ENCODE results near the gene FTSJ3.
"Not testable (repeated sequence)": the region's sequence is repeated elsewhere in the genome, so short reads cannot be mapped to it uniquely, and the experiment has no call there.

Gene FTSJ3

GRCh38 chr17:63800783-63801182 is 26.7 kb downstream of the FTSJ3 start:
- Histone ChIP-seq H3K4me1 (ENCODE audit: control insufficient read depth, insufficient read depth, low read length) (peaks cover 6% of the 10 kb centered on the region), H3K9ac (ENCODE audit: low read length) (no peak overlapping the region), H3K4me3 (ENCODE audit: low read length) (no peak overlapping the region), H3K27me3 (replicated peaks; ENCODE audit: control insufficient read depth, insufficient read depth, low read length) (no peaks in the 10 kb centered on the region), H3K9me3 (ENCODE audit: control insufficient read depth, low read length) (no peaks in the 10 kb centered on the region), H3K36me3 (ENCODE audit: control insufficient read depth, insufficient read depth, low read length, severe bottlenecking) (peaks cover 98% of the 10 kb centered on the region)
- no peak for DNase-seq (ENCODE audit: low read depth)

DNA sequence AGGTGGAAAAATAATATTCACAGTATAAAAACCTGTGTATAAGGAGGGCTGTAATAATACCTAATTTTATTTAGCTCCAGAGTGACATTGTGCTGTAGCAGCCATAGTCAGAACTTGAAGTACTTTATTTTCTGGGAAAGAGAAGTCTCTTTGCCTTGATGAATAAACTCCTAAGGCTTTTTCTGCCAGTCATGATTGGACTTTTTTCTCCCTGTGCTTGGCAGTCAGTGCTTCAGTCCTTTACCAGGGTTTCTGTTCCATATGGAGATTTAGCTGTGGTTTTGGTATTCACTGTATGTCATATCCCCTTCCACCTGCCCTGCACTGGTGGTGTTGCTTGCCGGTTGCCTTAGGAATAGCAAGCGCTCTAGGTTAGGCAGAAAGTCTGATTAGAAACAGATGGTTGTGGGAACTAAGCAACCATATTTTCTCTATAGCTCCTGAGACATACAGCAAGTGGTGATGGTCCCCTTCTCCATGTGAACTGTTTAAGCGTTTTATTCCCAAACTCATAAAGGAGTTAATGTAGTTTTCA is 28.8 kb downstream of the FTSJ3 start:
- no peaks in the 10 kb centered on the region for H3K9me3 ChIP-seq (ENCODE audit: control insufficient read depth, low read length)
- H3K36me3 ChIP-seq (ENCODE audit: control insufficient read depth, insufficient read depth, low read length, severe bottlenecking): peaks cover 98% of the 10 kb centered on the region

GRCh38 chr17:63796375-63796774 is 31.1 kb downstream of the FTSJ3 start:
- not testable (repeated sequence) for DNase-seq (ENCODE audit: low read depth); H3K27me3 ChIP-seq (replicated peaks; ENCODE audit: control insufficient read depth, insufficient read depth, low read length); H3K9me3 ChIP-seq (ENCODE audit: control insufficient read depth, low read length); H3K9ac ChIP-seq (ENCODE audit: low read length); H3K4me1 ChIP-seq (ENCODE audit: control insufficient read depth, insufficient read depth, low read length); H3K4me3 ChIP-seq (ENCODE audit: low read length)
- peaks cover 100% of the 10 kb centered on the region for H3K36me3 ChIP-seq (ENCODE audit: control insufficient read depth, insufficient read depth, low read length, severe bottlenecking)

More for the DNA sequence above, 28.8 kb downstream of the FTSJ3 start:
- no peak overlapping the region for H3K4me3 ChIP-seq (ENCODE audit: low read length)
- no peaks in the 10 kb centered on the region for H3K27me3 ChIP-seq (replicated peaks; ENCODE audit: control insufficient read depth, insufficient read depth, low read length)
- peak; percentile 18 for DNase-seq (ENCODE audit: low read depth)
- no peak overlapping the region for H3K9ac ChIP-seq (ENCODE audit: low read length)
- no peaks in the 10 kb centered on the region for H3K4me1 ChIP-seq (ENCODE audit: control insufficient read depth, insufficient read depth, low read length)

DNA sequence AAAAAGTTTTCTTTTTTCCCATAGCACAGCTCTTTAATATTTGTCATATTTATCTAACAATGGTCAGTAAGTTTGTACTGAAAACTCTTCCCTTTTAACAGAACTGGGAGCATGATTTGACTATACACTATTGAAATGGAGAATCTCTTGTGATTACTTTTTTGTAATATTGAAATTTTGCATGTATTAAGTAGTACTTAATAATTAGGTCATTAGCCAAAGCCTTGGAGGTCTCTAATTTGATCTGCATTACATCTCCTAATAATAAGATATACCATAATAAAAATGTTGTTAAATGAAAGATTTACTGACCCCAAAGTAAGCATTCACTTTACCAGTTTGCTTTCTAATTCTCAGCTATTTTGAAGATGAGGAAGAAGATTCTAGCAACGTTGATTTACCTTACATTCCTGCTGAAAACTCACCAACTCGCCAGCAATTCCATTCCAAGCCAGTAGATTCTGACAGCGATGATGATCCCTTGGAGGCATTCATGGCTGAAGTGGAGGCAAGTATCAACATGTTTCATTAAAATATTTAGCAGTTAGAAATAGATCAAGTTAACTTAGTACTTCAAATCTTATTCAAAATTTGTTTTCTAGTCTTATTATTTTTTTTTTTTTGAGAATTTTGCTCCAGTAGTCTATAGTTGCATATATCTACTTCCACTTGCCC is 35.3 kb downstream of the FTSJ3 start:
- Histone ChIP-seq H3K4me1 (ENCODE audit: control insufficient read depth, insufficient read depth, low read length) (no peaks in the 10 kb centered on the region), H3K9me3 (ENCODE audit: control insufficient read depth, low read length) (no peaks in the 10 kb centered on the region), H3K27me3 (replicated peaks; ENCODE audit: control insufficient read depth, insufficient read depth, low read length) (no peaks in the 10 kb centered on the region), H3K4me3 (ENCODE audit: low read length) (no peak overlapping the region), H3K9ac (ENCODE audit: low read length) (no peak overlapping the region), H3K36me3 (ENCODE audit: control insufficient read depth, insufficient read depth, low read length, severe bottlenecking) (peaks cover 97% of the 10 kb centered on the region)
- no peak for DNase-seq (ENCODE audit: low read depth)

DNA sequence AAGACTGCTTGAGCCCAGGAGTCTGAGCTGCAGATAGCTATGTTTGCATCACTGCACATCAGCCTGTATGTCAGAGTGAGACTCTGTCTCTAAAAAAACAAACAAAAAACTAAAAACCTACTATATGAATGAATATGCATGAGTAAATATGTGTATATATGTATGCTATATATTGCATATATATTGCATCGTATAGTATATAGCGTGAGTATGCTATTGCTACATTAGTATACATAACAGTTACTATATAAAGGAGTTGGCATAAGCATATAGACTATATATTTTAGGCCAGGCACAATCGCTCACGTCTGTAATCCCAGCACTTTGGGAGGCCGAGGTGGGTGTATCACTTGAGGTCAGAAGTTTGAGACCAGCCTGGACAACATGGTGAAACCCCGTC is 37.4 kb downstream of the FTSJ3 start:
- no peak for DNase-seq (ENCODE audit: low read depth)
- Histone ChIP-seq H3K9ac (ENCODE audit: low read length) (no peak overlapping the region), H3K4me3 (ENCODE audit: low read length) (no peak overlapping the region), H3K27me3 (replicated peaks; ENCODE audit: control insufficient read depth, insufficient read depth, low read length) (no peaks in the 10 kb centered on the region), H3K36me3 (ENCODE audit: control insufficient read depth, insufficient read depth, low read length, severe bottlenecking) (peaks cover 80% of the 10 kb centered on the region), H3K9me3 (ENCODE audit: control insufficient read depth, low read length) (no peaks in the 10 kb centered on the region), H3K4me1 (ENCODE audit: control insufficient read depth, insufficient read depth, low read length) (peaks cover 11% of the 10 kb centered on the region)

DNA sequence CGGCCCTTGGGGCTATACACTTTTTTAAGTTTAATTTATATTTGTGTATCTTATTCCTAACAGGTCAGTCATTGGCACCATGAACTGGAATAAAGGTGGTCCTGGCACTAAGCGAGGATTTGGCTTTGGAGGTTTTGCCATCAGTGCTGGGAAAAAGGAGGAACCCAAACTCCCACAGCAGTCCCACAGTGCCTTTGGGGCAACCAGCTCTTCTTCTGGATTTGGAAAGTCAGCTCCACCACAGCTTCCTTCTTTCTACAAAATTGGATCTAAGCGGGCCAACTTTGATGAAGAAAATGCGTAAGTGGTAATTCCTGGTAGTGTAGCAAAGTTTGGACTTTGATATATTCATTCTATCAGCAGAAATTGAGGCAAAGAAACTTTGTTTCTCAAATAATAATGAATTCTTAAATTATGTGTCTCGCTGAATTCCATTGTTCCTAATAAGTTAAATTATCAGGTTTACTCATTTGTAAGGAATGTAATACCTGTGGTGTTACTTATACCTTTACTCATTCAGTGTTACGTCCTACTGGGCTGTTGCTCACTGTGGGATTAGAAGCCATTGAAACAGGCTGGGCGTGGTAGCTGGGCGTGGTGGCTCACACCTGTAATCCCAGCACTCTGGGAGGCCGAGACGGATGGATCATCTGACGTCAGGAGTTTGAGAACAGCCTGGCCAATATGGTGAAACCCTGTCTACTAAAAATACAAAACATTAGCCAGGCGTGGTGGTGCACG is 40.3 kb downstream of the FTSJ3 start:
- Histone ChIP-seq H3K9me3 (ENCODE audit: control insufficient read depth, low read length) (no peaks in the 10 kb centered on the region), H3K4me1 (ENCODE audit: control insufficient read depth, insufficient read depth, low read length) (peaks cover 26% of the 10 kb centered on the region), H3K27me3 (replicated peaks; ENCODE audit: control insufficient read depth, insufficient read depth, low read length) (no peaks in the 10 kb centered on the region), H3K9ac (ENCODE audit: low read length) (no peak overlapping the region), H3K36me3 (ENCODE audit: control insufficient read depth, insufficient read depth, low read length, severe bottlenecking) (peaks cover 60% of the 10 kb centered on the region), H3K4me3 (ENCODE audit: low read length) (no peak overlapping the region)
- DNase-seq (ENCODE audit: low read depth): no peak

DNA sequence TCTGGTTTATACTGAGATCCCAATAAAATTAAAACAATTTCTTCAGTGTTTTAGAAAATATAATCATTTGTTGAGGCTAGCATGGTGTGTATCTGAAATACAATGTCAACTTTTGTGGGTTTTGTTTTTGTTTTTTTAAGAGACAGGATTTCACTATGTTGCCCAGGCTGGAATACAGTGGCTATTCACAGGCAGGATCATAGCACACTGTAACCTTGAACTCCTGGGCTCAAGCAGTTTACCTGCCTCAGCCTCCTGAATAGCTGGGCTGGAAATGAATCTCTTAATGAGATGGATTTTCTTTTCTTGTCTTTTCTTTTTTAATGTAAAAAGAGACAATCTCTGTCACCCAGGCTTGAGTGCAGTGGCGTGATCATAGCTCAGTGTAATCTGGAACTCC is 41.3 kb downstream of the FTSJ3 start:
- Histone ChIP-seq H3K4me1 (ENCODE audit: control insufficient read depth, insufficient read depth, low read length) (peaks cover 28% of the 10 kb centered on the region), H3K4me3 (ENCODE audit: low read length) (no peak overlapping the region), H3K36me3 (ENCODE audit: control insufficient read depth, insufficient read depth, low read length, severe bottlenecking) (peaks cover 51% of the 10 kb centered on the region), H3K9me3 (ENCODE audit: control insufficient read depth, low read length) (no peaks in the 10 kb centered on the region), H3K27me3 (replicated peaks; ENCODE audit: control insufficient read depth, insufficient read depth, low read length) (no peaks in the 10 kb centered on the region), H3K9ac (ENCODE audit: low read length) (no peak overlapping the region)
- DNase-seq (ENCODE audit: low read depth): no peak

- peaks cover 45% of the 10 kb centered on the region for H3K36me3 ChIP-seq (ENCODE audit: control insufficient read depth, insufficient read depth, low read length, severe bottlenecking)
- H3K4me1 ChIP-seq (ENCODE audit: control insufficient read depth, insufficient read depth, low read length): peaks cover 33% of the 10 kb centered on the region
- DNase-seq (ENCODE audit: low read depth): peak; percentile 62
Measured at GRCh38 chr17:63785556-63785955, 41.9 kb downstream of the FTSJ3 start.

DNA sequence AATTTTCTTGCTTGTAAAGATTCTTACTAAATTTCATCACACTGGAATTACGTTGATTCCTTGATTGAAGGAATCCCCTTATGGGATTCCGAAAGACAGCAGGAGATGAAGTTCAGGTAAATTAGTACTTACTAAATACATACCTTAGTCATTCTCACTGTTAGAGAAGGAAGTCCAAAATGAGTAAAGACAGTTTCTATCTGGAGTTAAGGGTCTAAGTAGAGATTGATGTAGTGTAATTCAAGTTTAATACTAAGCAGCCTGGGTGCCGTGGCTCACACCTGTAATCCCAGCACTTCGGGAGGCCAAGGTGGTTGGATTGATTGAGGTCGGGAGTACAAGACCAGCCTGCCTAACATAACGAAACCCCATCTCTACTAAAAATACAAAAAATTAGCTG is 43.9 kb downstream of the FTSJ3 start:
- no peak for DNase-seq (ENCODE audit: low read depth)
- H3K27me3 ChIP-seq (replicated peaks; ENCODE audit: control insufficient read depth, insufficient read depth, low read length): no peaks in the 10 kb centered on the region
- H3K9me3 ChIP-seq (ENCODE audit: control insufficient read depth, low read length): no peaks in the 10 kb centered on the region
- peaks cover 27% of the 10 kb centered on the region for H3K36me3 ChIP-seq (ENCODE audit: control insufficient read depth, insufficient read depth, low read length, severe bottlenecking)
- no peak overlapping the region for H3K9ac ChIP-seq (ENCODE audit: low read length)
- H3K4me3 ChIP-seq (ENCODE audit: low read length): no peak overlapping the region
- H3K4me1 ChIP-seq (ENCODE audit: control insufficient read depth, insufficient read depth, low read length): peaks cover 38% of the 10 kb centered on the region

More at GRCh38 chr17:63785556-63785955, 41.9 kb downstream of the FTSJ3 start:
- H3K27me3 ChIP-seq (replicated peaks; ENCODE audit: control insufficient read depth, insufficient read depth, low read length): no peaks in the 10 kb centered on the region
- H3K9ac ChIP-seq (ENCODE audit: low read length): no peak overlapping the region
- no peak overlapping the region for H3K4me3 ChIP-seq (ENCODE audit: low read length)
- no peaks in the 10 kb centered on the region for H3K9me3 ChIP-seq (ENCODE audit: control insufficient read depth, low read length)

- Histone ChIP-seq H3K27me3 (replicated peaks; ENCODE audit: control insufficient read depth, insufficient read depth, low read length) (no peaks in the 10 kb centered on the region), H3K9ac (ENCODE audit: low read length) (no peak overlapping the region), H3K36me3 (ENCODE audit: control insufficient read depth, insufficient read depth, low read length, severe bottlenecking) (peaks cover 20% of the 10 kb centered on the region)
Measured at GRCh38 chr17:63780928-63781327, 46.5 kb downstream of the FTSJ3 start.

DNA sequence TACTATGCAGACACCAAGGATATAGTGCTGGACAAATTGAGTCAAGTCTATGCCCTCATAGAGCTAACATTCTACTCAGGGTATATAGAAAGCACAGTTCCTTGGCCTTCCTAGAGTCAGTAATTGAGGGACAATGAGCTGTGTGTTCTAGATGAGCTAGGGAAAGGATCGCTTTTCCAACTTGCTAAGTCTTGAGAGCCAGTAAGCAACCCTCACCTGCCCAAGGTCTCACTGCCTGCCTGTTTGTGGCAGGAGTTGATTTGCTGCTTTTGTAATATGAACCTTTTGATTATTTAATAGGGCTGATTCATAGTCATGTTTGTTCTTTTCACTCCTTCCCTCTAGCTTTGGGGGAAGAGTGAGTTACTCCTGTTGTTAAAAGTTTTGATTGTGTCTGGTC is 47.0 kb downstream of the FTSJ3 start:
- no peak overlapping the region for H3K9ac ChIP-seq (ENCODE audit: low read length)
- H3K36me3 ChIP-seq (ENCODE audit: control insufficient read depth, insufficient read depth, low read length, severe bottlenecking): peaks cover 20% of the 10 kb centered on the region
- H3K9me3 ChIP-seq (ENCODE audit: control insufficient read depth, low read length): no peaks in the 10 kb centered on the region
- H3K4me3 ChIP-seq (ENCODE audit: low read length): peak overlapping the region; percentile 11
- peaks cover 42% of the 10 kb centered on the region for H3K4me1 ChIP-seq (ENCODE audit: control insufficient read depth, insufficient read depth, low read length)
- DNase-seq (ENCODE audit: low read depth): peak; percentile 36
- H3K27me3 ChIP-seq (replicated peaks; ENCODE audit: control insufficient read depth, insufficient read depth, low read length): no peaks in the 10 kb centered on the region

More at GRCh38 chr17:63780928-63781327, 46.5 kb downstream of the FTSJ3 start:
- H3K9me3 ChIP-seq (ENCODE audit: control insufficient read depth, low read length): no peaks in the 10 kb centered on the region
- DNase-seq (ENCODE audit: low read depth): no peak
- peaks cover 42% of the 10 kb centered on the region for H3K4me1 ChIP-seq (ENCODE audit: control insufficient read depth, insufficient read depth, low read length)
- H3K4me3 ChIP-seq (ENCODE audit: low read length): peak overlapping the region; percentile 11
